PC-9 (cell line): ENCODE measurements around the gene NDE1.

Source experiments
- CTCF ChIP-seq: fragments of 200-600 bp; sonication (generic); conservative IDR thresholded peaks from 2 replicates; pipeline ENCODE4 v1.6.1; 2017; ENCODE audit warnings: mixed run types, antibody characterized with exemption, mild to moderate bottlenecking, moderate library complexity
- EZH2 ChIP-seq: fragments of 200-600 bp; sonication (generic); IDR thresholded peaks from 2 replicates; pipeline ENCODE4 v1.8.0; 2017; ENCODE audit warnings: antibody characterized with exemption, low read depth

- TF ChIP-seq CTCF, result no peak
- no peak for TF ChIP-seq EZH2
Measured at GRCh38 chr16:15631730-15632409, 18.2 kb upstream of the NDE1 start.
